ENCODE data around the gene STT3A. TPM values are rescaled to one million over a fixed set of nuclear protein-coding genes. Genes with fewer than 3 reads are reported as not detected.
A peak's percentile ranks its signal among the peaks of the same experiment; 100 is the strongest.

The STT3A gene
- total RNA-seq, 2 donors from 2014 or later: 51.7 to 69.7 TPM

DNA sequence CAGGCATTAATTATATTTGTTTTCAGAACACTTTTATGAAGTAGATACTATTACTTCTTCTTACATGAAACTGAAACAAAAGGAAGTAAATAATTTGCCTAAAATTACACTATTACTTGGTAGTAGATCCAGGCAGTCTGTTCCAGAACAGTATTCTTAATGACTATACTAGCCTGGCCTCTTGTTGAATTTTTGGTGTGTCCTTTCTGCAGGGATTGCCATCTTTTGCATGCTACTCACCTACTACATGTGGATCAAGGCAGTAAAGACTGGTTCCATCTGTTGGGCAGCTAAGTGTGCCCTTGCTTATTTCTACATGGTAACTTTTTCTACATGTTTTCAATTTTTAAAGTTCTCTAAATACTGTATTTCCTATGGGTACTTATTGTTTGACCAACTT, 12.8 kb downstream of the STT3A start:
- Histone ChIP-seq H3K4me3 (no peak overlapping the region), H3K27me3 (no peaks in the 10 kb centered on the region), H3K27ac (no peak overlapping the region), H3K9me3 (no peaks in the 10 kb centered on the region), H3K4me1 (no peaks in the 10 kb centered on the region), H3K36me3 (peaks cover 100% of the 10 kb centered on the region)
- no peak for DNase-seq (ENCODE audit: low spot score)
- TF ChIP-seq CTCF (IDR thresholded peaks at IDR 0.05): no peak

GRCh38 chr11:125609545-125609944, 16.9 kb downstream of the STT3A start:
- peaks cover 98% of the 10 kb centered on the region for H3K36me3 ChIP-seq

DNA sequence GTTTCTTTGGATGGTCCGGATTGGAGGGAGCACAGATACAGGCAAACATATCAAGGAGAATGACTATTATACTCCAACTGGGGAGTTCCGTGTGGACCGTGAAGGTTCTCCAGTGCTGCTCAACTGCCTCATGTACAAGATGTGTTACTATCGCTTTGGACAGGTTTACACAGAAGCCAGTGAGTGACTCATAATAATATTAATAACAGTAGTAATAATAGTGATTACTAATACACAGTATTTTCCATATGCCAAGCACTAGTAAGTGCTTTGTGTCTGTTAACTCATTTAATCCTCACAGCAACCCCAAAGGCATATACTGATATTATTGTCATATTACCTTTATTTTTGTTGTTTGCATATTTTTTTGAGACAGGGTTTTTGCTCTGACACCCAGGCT, 25.7 kb downstream of the STT3A start:
- no peaks in the 10 kb centered on the region for H3K9me3 ChIP-seq
- H3K27me3 ChIP-seq: no peaks in the 10 kb centered on the region
- no peak for DNase-seq (ENCODE audit: low spot score)
- no peak for TF ChIP-seq CTCF (IDR thresholded peaks at IDR 0.05)
- no peak overlapping the region for H3K4me3 ChIP-seq
- H3K36me3 ChIP-seq: peaks cover 80% of the 10 kb centered on the region
- no peak overlapping the region for H3K27ac ChIP-seq
- no peaks in the 10 kb centered on the region for H3K4me1 ChIP-seq

More at GRCh38 chr11:125609545-125609944, 16.9 kb downstream of the STT3A start:
- DNase-seq (ENCODE audit: low spot score): no peak
- Histone ChIP-seq H3K4me1 (no peaks in the 10 kb centered on the region), H3K27me3 (no peaks in the 10 kb centered on the region), H3K27ac (no peak overlapping the region), H3K4me3 (no peak overlapping the region), H3K9me3 (no peaks in the 10 kb centered on the region)
- TF ChIP-seq CTCF (IDR thresholded peaks at IDR 0.05): no peak

DNA sequence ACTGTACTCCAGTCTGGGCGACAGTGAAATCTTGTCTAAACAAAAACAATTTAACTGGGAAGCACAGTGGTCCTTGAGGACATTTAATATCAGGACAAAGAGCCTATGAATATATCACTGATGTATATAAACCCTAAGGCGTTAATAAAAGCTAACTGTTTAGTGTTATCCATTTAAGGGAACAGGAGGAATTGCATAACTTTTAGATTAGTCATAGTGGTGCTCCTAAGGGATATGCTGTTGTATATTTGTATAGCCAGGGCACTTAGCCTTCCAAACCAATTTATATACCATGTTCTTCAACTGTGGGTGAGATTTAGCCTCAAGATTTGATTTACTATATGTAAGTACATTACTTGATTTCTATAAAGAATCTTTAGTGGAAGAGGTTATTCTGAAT, 29.3 kb downstream of the STT3A start:
- H3K9me3 ChIP-seq: no peaks in the 10 kb centered on the region
- H3K36me3 ChIP-seq: peaks cover 46% of the 10 kb centered on the region
- H3K27me3 ChIP-seq: no peaks in the 10 kb centered on the region
- H3K27ac ChIP-seq: peak overlapping the region in 1 of 2 donors; percentile 2
- no peak overlapping the region for H3K4me3 ChIP-seq
- peaks cover 0 to 18% of the 10 kb centered on the region in 2 donors for H3K4me1 ChIP-seq
- TF ChIP-seq CTCF (IDR thresholded peaks at IDR 0.05): no peak
- DNase-seq (ENCODE audit: low spot score): no peak

DNA sequence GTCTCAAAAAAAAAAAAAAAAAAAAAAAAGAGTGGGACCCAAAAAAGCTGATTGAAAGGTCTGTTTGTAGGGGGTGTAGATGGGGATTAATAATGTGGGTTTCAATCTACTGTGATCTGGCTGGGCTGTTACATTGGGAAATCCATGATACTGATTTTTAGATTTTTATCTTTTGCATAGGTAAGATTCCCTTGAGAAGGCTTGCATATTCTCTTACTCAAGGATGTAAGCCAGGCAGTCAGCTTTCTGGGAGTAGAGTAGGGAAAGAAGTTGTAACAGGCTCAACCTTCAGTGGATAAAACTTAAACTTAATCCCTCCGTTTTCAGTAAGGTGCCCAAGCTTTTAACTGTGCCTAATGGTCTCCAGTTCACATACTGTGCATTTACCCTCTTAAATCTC, 30.4 kb downstream of the STT3A start:
- H3K4me3 ChIP-seq: no peak overlapping the region
- TF ChIP-seq CTCF (IDR thresholded peaks at IDR 0.05): no peak
- DNase-seq (ENCODE audit: low spot score): no peak
- no peaks in the 10 kb centered on the region for H3K9me3 ChIP-seq
- no peaks in the 10 kb centered on the region for H3K27me3 ChIP-seq
- H3K36me3 ChIP-seq: peaks cover 37% of the 10 kb centered on the region
- peaks cover 0 to 18% of the 10 kb centered on the region in 2 donors for H3K4me1 ChIP-seq
- H3K27ac ChIP-seq: no peak overlapping the region

- H3K4me3 ChIP-seq: peak within 1 kb of the TSS; percentile 67 to 71
- H3K4me1 ChIP-seq: peaks cover 0 to 18% of the 10 kb centered on the region in 2 donors
- DNase-seq (ENCODE audit: low spot score): no peak
- no peaks in the 10 kb centered on the region for H3K9me3 ChIP-seq
- H3K27me3 ChIP-seq: no peaks in the 10 kb centered on the region
- peak within 1 kb of the TSS; percentile 92 to 94 for H3K27ac ChIP-seq
- peaks cover 20% of the 10 kb centered on the region for H3K36me3 ChIP-seq
- no peak for TF ChIP-seq CTCF (IDR thresholded peaks at IDR 0.05)
Measured at GRCh38 chr11:125624756-125625213, 32.1 kb downstream of the STT3A start, which contains the start of gene CHEK1. Gene CHEK1, plus strand, starts transcription at chr11:125625163. Its CDS starts 1,606 bp downstream, at chr11:125626769.
